DMS 273 (cell line): ENCODE measurements around the gene FBXO4.

Source experiments
- DNase-seq: peaks from one replicate; lab custom pipeline; 2025; ENCODE audit not compliant: unreplicated experiment; lab: John Stamatoyannopoulos, UW

The FBXO4 gene

GRCh38 chr5:41924872-41925554 is at the start of gene FBXO4:
TSS of gene FBXO4 (plus strand) at chr5:41925281. CDS start at chr5:41925310, 29 bp downstream.
- DNase-seq, result peak; percentile 91

GRCh38 chr5:41876678-41877077 is 48.4 kb upstream of the FBXO4 start:
- DNase-seq, result no peak

DNA sequence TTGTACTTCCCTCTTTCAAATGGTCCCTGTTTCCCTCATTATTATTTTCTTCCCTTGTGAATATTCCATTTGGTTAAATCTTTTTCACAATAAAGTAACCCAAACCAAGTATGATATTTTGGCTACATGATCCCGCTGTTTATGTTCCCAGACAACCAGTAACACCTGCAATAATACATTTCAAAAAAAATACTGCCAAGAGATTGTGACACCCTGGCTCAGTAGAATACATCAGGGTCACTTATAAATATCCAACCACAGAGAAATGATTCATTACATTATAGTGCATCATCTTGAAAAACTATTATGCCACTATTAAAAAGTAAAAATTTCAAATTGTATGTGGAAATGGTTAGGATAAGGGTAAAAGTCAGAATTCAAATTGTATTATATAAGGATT is 47.7 kb upstream of the FBXO4 start:
- no peak for DNase-seq

- DNase-seq, result no peak
These were observed 46.9 kb upstream of the FBXO4 start for GRCh38 chr5:41878173-41878572.

GRCh38 chr5:41878643-41879478 is 46.2 kb upstream of the FBXO4 start:
- DNase-seq, result no peak

GRCh38 chr5:41882765-41883164 is 42.3 kb upstream of the FBXO4 start:
- DNase-seq, result no peak

GRCh38 chr5:41883243-41883642 is 41.8 kb upstream of the FBXO4 start:
- DNase-seq, result no peak

DNA sequence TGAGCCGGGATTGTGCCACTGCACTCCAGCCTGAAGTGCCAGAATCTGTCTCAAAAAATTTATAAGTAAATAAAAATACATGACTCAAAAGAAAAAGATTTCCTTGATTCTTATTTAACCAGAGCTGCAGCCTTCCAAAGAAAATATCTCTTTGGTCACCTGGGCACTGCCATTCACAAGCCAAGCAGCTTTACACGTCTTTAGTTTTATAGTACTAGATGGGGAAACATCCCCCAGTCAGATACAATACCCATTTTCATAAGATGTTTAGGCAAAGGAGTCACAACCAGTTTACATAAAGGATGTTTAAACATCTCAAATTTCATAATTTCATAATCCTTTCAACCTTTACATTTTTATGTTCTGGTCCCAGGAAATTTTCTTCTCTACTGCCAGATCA is 41.1 kb upstream of the FBXO4 start:
- no peak for DNase-seq

DNA sequence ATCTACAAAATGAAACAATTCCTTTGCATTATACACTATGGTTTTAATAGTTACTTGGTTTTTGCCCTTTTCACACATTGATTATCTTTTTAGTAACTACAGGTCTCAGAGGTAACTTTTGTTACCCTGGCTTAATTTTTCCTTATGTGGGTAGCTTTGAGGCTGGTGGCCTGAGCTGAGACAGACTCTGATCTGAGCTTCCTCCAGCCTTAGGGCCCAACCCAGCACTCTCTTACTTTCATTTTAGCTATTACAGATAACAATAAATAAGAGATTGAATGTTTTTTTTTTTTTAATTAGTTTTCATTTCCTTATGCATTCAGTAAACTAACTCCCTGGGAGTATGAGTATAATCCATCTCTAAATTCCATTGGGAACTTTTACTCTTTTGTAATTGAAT is 39.8 kb upstream of the FBXO4 start:
- no peak for DNase-seq

GRCh38 chr5:41891066-41891707 is 33.9 kb upstream of the FBXO4 start:
- no peak for DNase-seq

DNA sequence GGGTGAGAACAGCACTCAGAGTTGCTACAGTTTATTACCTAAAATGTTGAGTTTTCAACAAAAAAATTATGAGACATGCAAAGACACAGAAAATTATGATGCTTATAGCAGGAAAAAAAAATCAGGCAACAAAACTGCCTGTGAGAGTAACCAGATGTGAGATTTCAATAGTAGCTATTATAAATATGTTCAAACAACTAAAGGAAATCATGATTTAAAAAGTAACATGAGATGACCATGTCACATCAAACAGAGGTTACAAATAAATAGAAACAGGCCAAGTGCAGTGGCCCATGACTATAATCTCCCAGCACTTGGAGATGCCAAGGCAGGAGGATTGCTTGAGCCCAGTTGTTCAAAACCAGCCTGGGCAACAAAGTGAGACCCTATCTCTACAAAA is 33.0 kb upstream of the FBXO4 start:
- no peak for DNase-seq

GRCh38 chr5:41893074-41893851 is 31.8 kb upstream of the FBXO4 start:
- no peak for DNase-seq

- no peak for DNase-seq
These were observed 28.9 kb upstream of the FBXO4 start for GRCh38 chr5:41896230-41896629.

- peak; percentile 31 for DNase-seq
These were observed 21.6 kb upstream of the FBXO4 start for GRCh38 chr5:41903382-41903891.

DNA sequence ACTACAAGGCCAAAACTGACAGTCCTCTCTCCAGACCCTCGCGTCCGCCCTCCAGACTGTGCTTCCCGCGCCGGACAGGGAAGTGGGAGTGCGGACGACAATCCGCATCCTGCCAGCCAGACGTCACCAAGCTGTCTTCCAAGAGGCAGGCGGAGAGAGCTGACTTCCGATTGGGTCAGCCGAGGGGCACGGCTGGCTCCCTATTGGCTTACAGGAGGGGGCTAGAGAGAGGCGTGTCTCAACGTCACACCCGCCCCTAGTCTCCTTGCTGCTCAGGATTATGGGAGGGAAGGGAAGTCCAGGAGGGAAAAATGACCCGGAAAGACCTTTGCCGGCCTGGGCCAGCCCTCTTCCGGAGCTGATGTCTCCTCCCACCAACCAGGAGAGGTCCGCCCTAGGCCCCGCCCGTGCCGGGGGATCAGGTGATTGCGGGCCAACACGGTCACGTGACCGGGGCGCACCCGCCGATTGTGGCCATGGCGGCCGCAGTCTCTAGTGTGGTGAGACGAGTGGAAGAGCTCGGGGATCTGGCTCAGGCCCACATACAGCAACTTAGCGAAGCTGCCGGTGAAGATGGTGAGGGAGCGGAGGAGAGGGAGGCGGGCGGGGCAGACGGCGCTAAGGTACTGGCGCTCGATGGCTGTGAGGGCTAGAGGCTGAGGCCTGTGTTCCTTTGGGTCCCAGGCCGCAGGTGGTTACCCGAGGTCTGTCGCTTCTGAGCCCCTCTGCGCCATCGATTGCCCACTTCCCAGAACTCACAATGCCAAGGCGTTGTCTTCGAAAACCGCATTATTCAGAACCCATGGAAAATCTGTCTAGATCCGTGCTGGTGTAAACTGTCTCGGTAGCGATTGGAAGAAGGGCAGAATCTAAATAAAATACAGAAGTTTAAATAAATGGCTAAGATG is 20.9 kb upstream of the FBXO4 start, which contains the start of gene RIMOC1:
RIMOC1 (plus strand) TSS at position 453 of the 908 bp plus-strand sequence; CDS start at position 477, 24 bp downstream.
- DNase-seq, result peak; percentile 99

DNA sequence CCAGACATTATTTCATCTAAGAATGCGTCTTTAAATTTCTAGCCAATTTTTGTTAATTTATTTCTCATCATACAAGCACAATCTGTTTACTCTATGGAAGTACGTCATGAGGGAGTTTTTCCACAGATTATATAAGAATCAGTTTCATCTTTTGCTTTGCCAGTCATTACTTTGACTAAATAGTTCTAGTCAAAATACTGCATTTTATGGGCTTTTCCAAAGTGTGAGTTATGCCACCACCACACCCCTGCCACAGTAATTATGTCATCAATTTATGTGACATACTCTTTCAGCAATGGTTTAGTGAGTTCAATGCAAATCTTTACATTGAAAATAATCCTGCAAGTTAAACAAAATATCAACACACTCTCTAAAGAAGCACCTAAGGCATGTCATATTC is 18.9 kb upstream of the FBXO4 start:
- no peak for DNase-seq

GRCh38 chr5:41908374-41909079 is 16.6 kb upstream of the FBXO4 start:
- DNase-seq, result no peak

GRCh38 chr5:41918105-41918504 is 7.0 kb upstream of the FBXO4 start:
- DNase-seq, result no peak

DNA sequence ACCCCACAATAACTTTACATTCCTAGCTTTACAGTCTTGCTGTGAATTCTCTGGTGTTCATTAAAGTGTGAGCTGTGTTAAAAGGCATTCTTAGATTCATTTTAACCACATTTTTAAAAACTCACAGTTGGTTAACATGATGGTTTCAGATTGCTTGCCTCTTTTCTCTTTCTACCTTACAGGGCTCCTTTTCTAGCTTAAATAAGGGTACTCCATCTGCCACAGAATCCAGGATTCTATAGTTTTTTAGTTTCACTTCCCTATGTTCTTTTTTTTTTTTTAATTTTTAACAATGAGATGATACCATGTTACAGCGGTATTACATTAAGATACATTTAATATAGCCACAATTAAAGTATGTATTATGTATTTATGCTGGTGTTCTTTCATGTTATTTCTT is 3.9 kb upstream of the FBXO4 start:
- no peak for DNase-seq
